Lower leg skin (tissue), 4 donors: Measurements from ENCODE around the gene C16orf86. TPM values are rescaled to one million over a fixed set of nuclear protein-coding genes. Genes with fewer than 3 reads are reported as not detected.

Experiments used
- DNase-seq, 2 donors: peaks; one replicate each; pipeline ENCODE4 v3.0.0-alpha.2; 2019; ENCODE audit warnings: low spot score in 2 of 2
- H3K4me3 ChIP-seq: fragments of 200-600 bp; sonication (generic); 2 replicates; pipeline ENCODE4 v1.5.1; 2017; ENCODE audit warnings: mild to moderate bottlenecking, low read depth; ENCODE audit not compliant: poor library complexity, severe bottlenecking
- CTCF ChIP-seq, 3 donors: fragments of 450-650 bp; IDR thresholded peaks; one replicate each; pipeline ENCODE4 v1.5.1; 2016; ENCODE audit warnings: antibody characterized with exemption in 3 of 3, mild to moderate bottlenecking in 3 of 3, moderate library complexity in 2 of 3
- POLR2A ChIP-seq, 2 donors: fragments of 450-650 bp; IDR thresholded peaks; one replicate each; pipeline ENCODE4 v1.6.1; 2016 to 2017; ENCODE audit warnings: antibody characterized with exemption in 2 of 2, mild to moderate bottlenecking in 1 of 2, moderate library complexity in 1 of 2
- WGBS, 2 donors: methylation state at CpG; one replicate each; pipeline ENCODE4 v1.1.5; 2018; 5-methylcytosine and 5-hydroxymethylcytosine counted together
- intact Hi-C: fragments of 100-400 bp; cut with DNase I; formaldehyde crosslinking; loops from one replicate; pipeline ENCODE4 v1.15.0; 2023; ENCODE audit warnings: low total_unique reads
- total RNA-seq, 4 donors: library from RNA; depleted of rRNA; stranded (reverse); fragments of >200 nt; gene quantifications; one replicate each; pipeline ENCODE4 v1.1.0, GENCODE V29; 2016

The C16orf86 gene
- total RNA-seq, 4 donors from 2014 or later, result 2.2 to 10.4 (median 7.2) TPM

DNA sequence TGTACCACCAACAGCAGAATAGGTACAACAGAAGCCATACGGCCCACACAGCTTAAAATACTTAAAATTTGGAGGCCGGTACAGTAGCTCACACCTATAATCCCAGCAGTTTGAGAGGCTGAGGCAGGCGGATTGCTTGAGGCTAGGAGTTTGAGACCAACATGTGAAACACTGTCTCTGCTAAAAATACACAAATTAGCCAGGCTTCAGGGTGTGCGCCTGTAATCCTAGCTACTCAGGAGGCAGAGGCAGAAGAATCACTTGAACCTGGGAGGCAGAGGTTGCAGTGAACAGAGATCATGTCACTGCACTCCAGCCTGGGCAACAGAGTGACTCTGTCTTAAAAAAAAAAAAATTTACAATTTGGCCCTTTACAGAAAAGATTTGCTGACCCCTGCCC is 35.5 kb downstream of the C16orf86 start:
- TF ChIP-seq POLR2A (IDR thresholded peaks at IDR 0.05), result no peak
- TF ChIP-seq CTCF (IDR thresholded peaks at IDR 0.05), result no peak
- DNase-seq, result no peak
- no peak overlapping the region for H3K4me3 ChIP-seq
- intact Hi-C loops, result no loop called here
- 89 to 95% methylated on average over 4 of the region's 4 CpGs for WGBS, 2 donors

DNA sequence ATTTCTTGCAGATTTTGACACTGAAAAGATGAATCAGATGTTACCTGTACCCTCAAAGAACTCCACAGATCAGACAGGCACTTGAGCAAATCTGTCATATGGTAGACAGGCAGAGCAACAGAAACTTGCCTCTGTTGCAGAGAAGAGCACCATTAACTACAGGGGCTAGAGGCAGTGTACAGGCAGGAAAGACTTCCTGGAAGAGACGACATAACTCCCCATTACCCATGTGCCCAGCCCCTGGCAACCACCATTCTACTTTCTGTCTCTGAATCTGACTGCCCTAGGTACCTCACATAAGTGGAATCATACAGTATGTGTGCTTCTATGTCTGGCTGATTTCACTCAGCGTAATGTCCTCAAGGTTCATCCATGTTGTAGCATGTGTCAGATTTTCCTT is 37.0 kb downstream of the C16orf86 start:
- 67 to 72% methylated on average over 2 of the region's 2 CpGs for WGBS, 2 donors
- TF ChIP-seq POLR2A (IDR thresholded peaks at IDR 0.05) (no peak), CTCF (IDR thresholded peaks at IDR 0.05) (no peak)
- intact Hi-C loops, result no loop called here
- no peak overlapping the region for H3K4me3 ChIP-seq
- no peak for DNase-seq

- no peak for TF ChIP-seq POLR2A (IDR thresholded peaks at IDR 0.05)
- no peak for TF ChIP-seq CTCF (IDR thresholded peaks at IDR 0.05)
- intact Hi-C loops, result no loop called here
- WGBS, 2 donors, result 88 to 92% methylated on average over 5 of the region's 5 CpGs
- no peak overlapping the region for H3K4me3 ChIP-seq
- DNase-seq, result no peak
Measured at GRCh38 chr16:67704110-67704509, 37.5 kb downstream of the C16orf86 start.

GRCh38 chr16:67707210-67707609 is 40.6 kb downstream of the C16orf86 start:
- no peak for DNase-seq
- intact Hi-C loops, result no loop called here
- no peak overlapping the region for H3K4me3 ChIP-seq
- TF ChIP-seq POLR2A (IDR thresholded peaks at IDR 0.05), result no peak
- no peak for TF ChIP-seq CTCF (IDR thresholded peaks at IDR 0.05)
- 93 to 97% methylated on average over 4 of the region's 4 CpGs for WGBS, 2 donors

DNA sequence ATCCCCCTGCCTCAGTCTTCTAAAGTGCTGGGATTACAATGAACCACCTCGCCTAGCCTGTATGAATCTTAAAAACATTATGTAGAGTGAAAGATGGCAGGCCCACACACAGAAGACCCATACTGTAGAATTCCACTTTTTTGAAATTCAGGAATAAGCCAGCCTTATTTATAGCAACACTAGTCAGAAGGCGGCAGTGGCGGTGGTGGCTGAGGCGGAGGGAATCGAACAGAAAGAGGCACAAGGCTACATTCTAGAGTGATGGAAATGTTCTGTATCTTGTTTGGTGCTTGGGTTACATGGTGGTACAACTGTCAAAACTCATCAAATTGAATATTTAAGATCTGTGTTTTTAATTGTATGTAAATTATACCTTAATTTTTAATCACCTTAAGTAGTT is 41.2 kb downstream of the C16orf86 start:
- no peak for TF ChIP-seq CTCF (IDR thresholded peaks at IDR 0.05)
- no peak for TF ChIP-seq POLR2A (IDR thresholded peaks at IDR 0.05)
- intact Hi-C loops, result no loop called here
- 97% methylated on average over 5 of the region's 5 CpGs for WGBS, 2 donors

GRCh38 chr16:67708368-67708771 is 41.8 kb downstream of the C16orf86 start:
- intact Hi-C loops, result no loop called here
- WGBS, 2 donors, result 30 to 32% methylated on average over 2 of the region's 2 CpGs
- no peak overlapping the region for H3K4me3 ChIP-seq
- no peak for DNase-seq
- TF ChIP-seq CTCF (IDR thresholded peaks at IDR 0.05) (no peak), POLR2A (IDR thresholded peaks at IDR 0.05) (no peak)

More for the DNA sequence above, 41.2 kb downstream of the C16orf86 start:
- DNase-seq, result no peak
- no peak overlapping the region for H3K4me3 ChIP-seq
